Measurements from ENCODE around the gene NFIC. TPM values are rescaled to one million over a fixed set of nuclear protein-coding genes. Genes with fewer than 3 reads are reported as not detected.

The NFIC gene
- total RNA-seq, 1 experiment from 2014 or later = 32.5 TPM

- no peak for DNase-seq (ENCODE audit: low spot score)
Observed at GRCh38 chr19:3467437-3468198, 101.2 kb downstream of the NFIC start.

GRCh38 chr19:3468211-3468610 is 101.8 kb downstream of the NFIC start:
- DNase-seq (ENCODE audit: low spot score) = no peak

GRCh38 chr19:3469638-3470499 is 103.5 kb downstream of the NFIC start:
- no peak for DNase-seq (ENCODE audit: low spot score)

DNA sequence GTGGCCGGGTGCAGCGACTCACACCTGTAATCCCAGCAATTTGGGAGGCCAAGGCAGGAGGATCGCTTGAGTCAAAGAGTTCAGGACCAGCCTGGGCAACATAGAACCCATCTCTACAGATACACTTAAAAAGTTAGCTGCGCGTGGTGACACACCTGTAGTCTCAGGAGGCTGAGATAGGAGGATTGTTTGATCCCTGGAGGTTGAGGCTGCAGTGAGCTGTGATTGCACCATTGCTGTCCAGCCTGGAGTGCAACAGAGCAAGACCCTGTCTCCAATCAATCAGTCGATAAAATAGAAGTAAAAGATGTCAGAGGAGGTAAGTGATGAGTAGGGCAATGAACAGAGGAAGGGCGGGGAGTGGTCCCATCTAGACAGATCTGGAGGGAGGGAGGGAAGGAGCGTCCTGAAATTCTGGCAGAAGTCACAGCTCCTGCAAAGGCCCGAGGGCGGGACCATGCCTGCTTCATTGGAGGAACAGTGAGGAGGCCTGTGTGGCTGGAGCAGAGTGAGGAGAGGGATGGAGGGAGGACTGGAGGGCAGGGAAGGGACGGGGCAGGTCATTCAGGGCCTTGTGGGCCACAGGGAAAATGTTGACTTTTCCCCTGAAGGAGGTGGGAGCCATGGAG is 104.2 kb downstream of the NFIC start:
- no peak for DNase-seq (ENCODE audit: low spot score)

- no peak for DNase-seq (ENCODE audit: low spot score)
Observed at GRCh38 chr19:3471954-3472655, 105.7 kb downstream of the NFIC start.

DNA sequence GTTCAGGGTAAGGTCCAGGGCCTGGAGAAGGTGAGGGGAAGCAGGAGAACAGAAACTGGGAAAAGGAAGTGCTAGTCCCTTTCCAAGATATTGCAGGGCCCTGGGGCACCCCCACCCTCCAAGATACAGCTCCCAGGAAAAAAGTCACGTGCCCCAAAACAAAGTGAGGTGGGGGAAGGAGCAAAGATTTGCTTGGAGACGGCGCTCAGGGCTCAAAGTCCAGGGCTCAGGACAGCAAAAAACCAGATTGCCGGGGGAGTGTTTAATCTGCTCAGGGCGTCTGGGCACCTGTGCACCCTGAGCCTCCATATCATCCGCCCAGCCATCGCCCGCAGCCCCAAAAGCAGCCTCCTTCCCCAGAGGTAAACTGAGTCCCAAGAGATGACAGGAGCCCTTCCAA is 107.6 kb downstream of the NFIC start:
- DNase-seq (ENCODE audit: low spot score) = no peak

GRCh38 chr19:3474614-3475013 is 108.2 kb downstream of the NFIC start:
- DNase-seq (ENCODE audit: low spot score) = no peak

- no peak for DNase-seq (ENCODE audit: low spot score)
Observed at GRCh38 chr19:3475449-3475848, 109.1 kb downstream of the NFIC start.

- no peak for DNase-seq (ENCODE audit: low spot score)
Observed at GRCh38 chr19:3476830-3477229, 110.4 kb downstream of the NFIC start.

DNA sequence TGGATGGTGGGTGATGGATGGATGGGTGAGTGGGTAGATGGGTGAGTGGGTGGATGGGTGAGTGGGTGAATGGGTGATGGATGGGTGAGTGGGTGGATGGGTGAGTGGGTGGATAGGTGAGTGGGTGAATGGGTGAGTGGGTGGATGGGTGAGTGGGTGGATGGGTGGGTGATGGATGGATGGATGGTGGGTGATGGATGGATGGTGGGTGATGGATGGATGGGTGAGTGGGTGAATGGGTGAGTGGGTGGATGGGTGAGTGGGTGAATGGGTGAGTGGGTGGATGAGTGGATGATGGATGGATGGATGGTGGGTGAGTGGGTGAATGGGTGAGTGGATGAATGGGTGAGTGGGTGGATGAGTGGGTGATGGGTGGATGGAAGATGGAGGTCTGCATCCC is 111.1 kb downstream of the NFIC start:
- DNase-seq (ENCODE audit: low spot score) = no peak

- no peak for DNase-seq (ENCODE audit: low spot score)
Observed at GRCh38 chr19:3477951-3478350, 111.6 kb downstream of the NFIC start.

DNA sequence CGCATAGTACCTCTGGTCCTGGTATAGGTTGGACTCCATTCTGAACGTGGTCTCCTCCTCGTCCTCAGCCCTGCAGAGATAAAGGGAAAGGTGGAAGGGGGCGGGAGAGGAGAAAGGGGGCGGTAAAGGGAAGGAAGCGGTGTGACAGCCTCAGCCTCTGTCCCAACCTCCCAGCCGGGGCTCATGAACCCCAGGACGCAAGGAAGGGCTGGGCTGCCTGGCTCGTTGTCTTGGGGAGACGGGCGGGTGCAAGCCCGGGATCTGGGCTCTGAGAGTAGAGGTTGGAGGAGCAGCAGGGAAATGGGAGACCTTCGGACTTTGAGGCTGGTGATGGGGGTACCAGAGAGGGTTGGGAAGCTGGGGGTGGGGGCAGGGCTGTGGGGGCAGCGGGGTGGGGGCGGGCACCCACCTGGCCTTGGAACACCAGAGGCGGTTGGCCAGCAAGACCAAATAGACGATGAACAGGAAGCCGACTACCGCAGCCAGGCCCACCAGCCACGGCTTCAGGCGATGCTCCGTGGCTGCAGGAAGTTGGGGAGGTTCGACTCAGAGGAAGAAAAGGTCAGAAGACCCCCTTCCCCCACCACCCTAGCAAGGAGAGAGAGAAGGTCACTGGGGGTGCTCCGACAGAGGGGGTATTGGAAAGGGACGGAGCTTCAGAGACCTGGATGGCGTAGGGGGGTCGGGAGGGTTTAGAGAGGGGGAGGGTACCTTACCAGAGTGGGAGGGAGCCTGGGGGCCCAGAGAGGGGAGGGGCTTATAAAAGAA is 112.2 kb downstream of the NFIC start:
- DNase-seq (ENCODE audit: low spot score) = no peak

DNA sequence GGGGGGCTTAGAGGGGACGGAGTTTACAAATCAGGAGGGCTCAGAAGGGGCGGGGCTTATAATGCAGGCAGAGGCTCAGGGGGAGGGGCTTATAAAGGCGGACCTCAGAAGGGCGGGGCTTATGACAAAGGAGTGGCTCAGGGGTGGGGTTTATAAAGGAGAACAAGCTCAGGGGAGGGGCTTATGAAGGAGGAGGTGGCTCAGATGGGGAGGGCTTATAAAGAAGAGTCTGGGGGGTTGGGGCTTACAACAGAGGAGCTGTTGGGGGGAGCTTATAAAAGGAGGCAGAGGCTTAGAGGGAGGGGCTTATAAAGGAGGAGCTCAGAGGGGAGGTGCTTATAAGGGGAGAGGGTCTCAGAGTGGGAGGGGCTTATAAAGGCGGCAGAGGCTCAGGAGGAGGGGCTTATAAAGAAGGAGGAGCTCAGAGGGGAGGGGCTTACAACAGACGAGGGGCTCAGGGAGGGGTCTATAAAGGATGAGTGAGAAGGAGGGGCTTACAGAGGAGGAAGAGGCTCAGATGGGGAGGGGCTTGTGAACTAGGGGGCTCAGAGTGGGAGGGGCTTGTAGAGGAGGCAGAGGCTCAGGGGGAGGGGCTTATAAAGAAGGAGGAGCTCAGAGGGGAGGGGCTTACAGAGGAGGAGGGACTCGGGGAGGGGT is 112.9 kb downstream of the NFIC start:
- no peak for DNase-seq (ENCODE audit: low spot score)

DNA sequence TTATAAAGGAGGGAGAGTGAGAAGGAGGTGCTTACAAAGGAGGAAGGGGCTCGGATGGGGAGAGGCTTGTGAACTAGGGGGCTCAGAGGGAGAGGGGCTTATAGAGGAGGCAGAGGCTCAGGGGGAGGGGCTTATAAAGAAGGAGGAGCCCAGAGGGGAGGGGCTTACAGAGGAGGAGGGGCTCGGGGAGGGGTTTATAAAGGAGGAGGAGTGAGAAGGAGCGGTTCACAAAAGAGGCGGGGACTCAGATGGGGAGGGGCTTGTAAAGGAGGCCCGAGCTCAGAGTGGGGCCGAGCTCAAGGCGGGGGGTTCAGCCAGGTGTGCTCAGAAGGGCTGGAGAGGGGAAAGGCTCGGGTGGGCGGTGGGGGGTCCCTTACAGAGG is 113.4 kb downstream of the NFIC start:
- no peak for DNase-seq (ENCODE audit: low spot score)

- DNase-seq (ENCODE audit: low spot score) = no peak
Observed at GRCh38 chr19:3480383-3481091, 114.2 kb downstream of the NFIC start, which contains the start of gene SMIM24. Gene SMIM24 (minus strand): TSS chr19:3480525. CDS start chr19:3480463, 62 bp downstream.

- DNase-seq (ENCODE audit: low spot score) = peak; percentile 52
Observed at GRCh38 chr19:3481241-3482090, 115.1 kb downstream of the NFIC start.

DNA sequence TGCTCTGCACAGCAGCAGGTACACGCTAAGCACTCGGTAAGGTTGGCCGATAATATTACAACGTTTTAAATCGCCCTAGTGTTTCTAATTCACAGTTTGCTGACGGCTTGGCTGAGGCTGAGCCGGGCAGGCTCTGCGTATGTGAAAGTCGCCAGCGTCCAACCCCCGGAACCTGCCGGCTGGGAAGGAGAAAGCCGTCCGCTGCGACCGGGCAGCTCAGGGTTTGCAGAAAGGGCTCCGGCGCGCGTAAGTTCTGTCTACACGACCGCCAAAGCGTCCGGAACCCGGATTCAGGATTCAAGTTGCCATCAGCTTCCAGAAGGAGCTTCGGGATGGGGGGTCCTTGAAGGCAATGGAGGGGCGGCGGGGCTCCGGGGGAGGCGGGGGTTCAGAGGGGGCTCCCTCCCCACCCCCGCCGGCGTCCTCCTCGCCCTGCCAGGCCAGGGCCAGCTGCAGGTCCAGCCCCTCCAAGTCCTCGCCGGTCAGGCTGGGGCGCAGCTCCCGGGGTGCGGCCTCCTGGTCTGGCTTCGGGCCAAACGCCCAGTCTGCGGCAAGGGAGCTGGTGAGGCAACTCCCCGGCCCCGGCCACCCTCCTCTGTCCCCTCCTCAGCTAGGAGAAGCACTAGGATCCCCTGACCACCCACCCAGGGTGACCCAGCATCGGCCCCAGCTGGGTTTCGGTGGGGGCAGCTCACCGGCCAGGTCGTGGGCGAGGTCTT is 116.3 kb downstream of the NFIC start:
- no peak for DNase-seq (ENCODE audit: low spot score)

DNA sequence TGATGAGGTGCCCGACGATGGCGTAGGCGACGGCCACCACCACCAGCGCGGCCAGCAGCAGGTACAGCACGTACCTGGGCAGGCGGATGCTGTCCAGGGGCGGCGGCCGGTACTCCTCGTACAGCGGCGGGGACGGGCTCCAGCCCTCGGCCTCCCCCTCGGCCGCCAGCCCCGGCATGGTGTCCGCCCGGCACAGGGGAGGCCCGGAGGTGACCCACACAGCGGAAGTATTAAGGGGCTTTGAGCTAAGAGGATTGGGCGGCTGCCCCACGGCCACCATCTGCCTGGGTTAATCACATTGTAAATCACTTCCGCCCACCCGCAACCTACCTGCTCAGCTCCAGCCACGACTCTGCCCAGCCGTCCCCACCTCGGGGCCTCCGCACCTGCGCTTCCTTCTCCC is 116.8 kb downstream of the NFIC start, which contains the start of gene SMIM44:
Gene SMIM44 (minus strand): TSS at position 216 of the 403 bp plus-strand sequence. CDS start 38 bp downstream, at position 178.
- DNase-seq (ENCODE audit: low spot score) = no peak

Measured in A172 (cell line).